H1 (cell line): ENCODE data around the gene GUCY2F. TPM values are rescaled to one million over a fixed set of nuclear protein-coding genes. Genes with fewer than 3 reads are reported as not detected.

Source experiments
- ATF3 ChIP-seq: IDR thresholded peaks from 2 replicates; pipeline ENCODE4 v1.6.1; 2011; ENCODE audit warnings: low read depth, mild to moderate bottlenecking, low read length; ENCODE audit not compliant: insufficient read depth
- CTBP2 ChIP-seq: IDR thresholded peaks from 2 replicates; pipeline ENCODE4 v1.7.0; 2011; ENCODE audit warnings: borderline replicate concordance, mild to moderate bottlenecking, moderate library complexity, mixed read lengths, low read length; ENCODE audit not compliant: insufficient read depth, insufficient read length
- EZH2 ChIP-seq: fragments of 200-600 bp; sonication (generic); IDR thresholded peaks from 2 replicates; pipeline ENCODE4 v1.7.1; 2012; ENCODE audit warnings: low read depth, mild to moderate bottlenecking, moderate library complexity, low read length, inconsistent platforms; ENCODE audit not compliant: severe bottlenecking
- SIX5 ChIP-seq: IDR thresholded peaks from 2 replicates; pipeline ENCODE4 v1.6.1; 2011; ENCODE audit warnings: mild to moderate bottlenecking, low read depth, low read length
- polyA plus RNA-seq, 7 experiments: library from polyadenylated mRNA; depleted of rRNA in 3 of 7; stranded (reverse) in 5 of 7; unstranded in 2 of 7; fragments of >200 nt in 5 of 7; fragments of 200-250 nt in 2 of 7; gene quantifications; 1 replicate in 5 of 7; 2 replicates in 1 of 7; 4 replicates in 1 of 7; pipeline versions ENCODE4 v1.2.1 to v1.2.3, GENCODE V29; 2011 to 2013; ENCODE audit warnings: missing spikeins in 2 of 7, mixed read lengths in 2 of 7
- total RNA-seq: library from RNA; stranded (reverse); fragmentation: NEBNext Ultra II Directional; extraction: Animal tissue kit (Norgen Biotek cat#: 25700); gene quantifications from 2 replicates; pipeline ENCODE4 v1.2.1, GENCODE V29; 2021

The GUCY2F gene
- total and polyA plus RNA-seq, 2 of the 8 experiments (the other 6 are each of a cell fraction or from before 2014, with no cell fraction given), result 0.02 TPM; not detected in 1

- TF ChIP-seq ATF3, result no peak
- TF ChIP-seq EZH2, result no peak
- no peak for TF ChIP-seq CTBP2
- TF ChIP-seq SIX5, result no peak
Measured at GRCh38 chrX:109343671-109344070, 138.2 kb downstream of the GUCY2F start (continued).
